GM12865 (cell line): ENCODE data around the gene RNF2.

Source experiments
- DNase-seq: peaks from one replicate; pipeline ENCODE4 v3.0.0; 2010; ENCODE audit warnings: low read depth
- H3K4me3 ChIP-seq: 2 replicates; pipeline ENCODE4 v1.5.1; 2011; ENCODE audit warnings: mild to moderate bottlenecking, low read depth, low read length, control low read depth
- CTCF ChIP-seq: IDR thresholded peaks from 2 replicates; pipeline ENCODE4 v1.5.1; 2011; ENCODE audit warnings: low read length, control low read depth, low read depth, inconsistent platforms; ENCODE audit not compliant: insufficient read depth; ENCODE audit errors: missing control alignments

The RNF2 gene

GRCh38 chr1:185017338-185017737, 28.0 kb upstream of the RNF2 start:
- peak; percentile 6 for DNase-seq
- no peak for TF ChIP-seq CTCF
- no peak overlapping the region for H3K4me3 ChIP-seq

GRCh38 chr1:185017966-185018365, 27.4 kb upstream of the RNF2 start:
- DNase-seq, result peak; percentile 4
- no peak for TF ChIP-seq CTCF
- H3K4me3 ChIP-seq, result no peak overlapping the region

GRCh38 chr1:185027252-185027882, 18.0 kb upstream of the RNF2 start:
- no peak for DNase-seq
- H3K4me3 ChIP-seq, result no peak overlapping the region
- no peak for TF ChIP-seq CTCF

- no peak for DNase-seq
- TF ChIP-seq CTCF, result no peak
- no peak overlapping the region for H3K4me3 ChIP-seq
These were observed 11.7 kb upstream of the RNF2 start for GRCh38 chr1:185033686-185034085.

DNA sequence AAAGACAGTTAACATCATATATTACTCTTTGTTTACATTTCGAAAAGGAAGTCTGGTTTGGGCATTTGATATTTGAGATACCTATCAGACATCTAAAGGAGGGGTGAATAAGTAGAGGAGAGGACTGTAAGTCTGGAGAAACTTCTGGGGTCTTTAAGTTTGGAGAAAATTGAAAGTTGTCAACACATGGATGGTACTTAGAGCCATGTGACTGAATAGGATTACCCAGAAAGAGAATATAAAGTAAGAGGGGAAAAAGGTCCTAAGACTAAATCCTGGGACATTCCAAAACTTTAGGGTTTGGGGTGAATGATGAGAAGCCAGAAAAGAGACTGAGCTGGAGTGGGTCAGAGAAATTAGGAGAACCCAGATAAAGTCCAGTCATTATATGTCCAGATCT, 10.1 kb upstream of the RNF2 start:
- no peak for DNase-seq
- H3K4me3 ChIP-seq, result no peak overlapping the region
- TF ChIP-seq CTCF, result no peak

GRCh38 chr1:185038813-185039376, 6.5 kb upstream of the RNF2 start:
- no peak for DNase-seq
- TF ChIP-seq CTCF, result no peak
- H3K4me3 ChIP-seq, result no peak overlapping the region
